Neural progenitor cell (in vitro differentiated cells): ENCODE data around the gene UNC5CL. TPM values are rescaled to one million over a fixed set of nuclear protein-coding genes. Genes with fewer than 3 reads are reported as not detected.

Experiments
- DNase-seq: peaks from one replicate; pipeline ENCODE4 v3.0.0-alpha.2; 2016; ENCODE audit warnings: low spot score
- H2AFZ ChIP-seq: fragments of 200-600 bp; sonication (generic); replicated peaks from 2 replicates; pipeline ENCODE4 v1.6.1; 2016; ENCODE audit warnings: antibody characterized with exemption
- H3F3A ChIP-seq: fragments of 200-600 bp; sonication (generic); 2 replicates; pipeline ENCODE4 v1.6.1; 2016; ENCODE audit warnings: antibody characterized with exemption, low read depth
- H3K27ac ChIP-seq: fragments of 200-600 bp; sonication (generic); 2 replicates; pipeline ENCODE4 v1.5.1; 2016; ENCODE audit warnings: mild to moderate bottlenecking
- H3K27me3 ChIP-seq: fragments of 200-600 bp; sonication (generic); 2 replicates; pipeline ENCODE4 v1.6.1; 2016; ENCODE audit warnings: mild to moderate bottlenecking, moderate library complexity
- H3K36me3 ChIP-seq: fragments of 200-600 bp; sonication (generic); 2 replicates; pipeline ENCODE4 v1.5.1; 2016
- H3K4me1 ChIP-seq: fragments of 200-600 bp; sonication (generic); 2 replicates; pipeline ENCODE4 v1.6.1; 2016; ENCODE audit warnings: mixed run types
- H3K4me2 ChIP-seq: fragments of 200-600 bp; sonication (generic); 2 replicates; pipeline ENCODE4 v1.6.1; 2016
- H3K4me3 ChIP-seq: fragments of 200-600 bp; sonication (generic); 2 replicates; pipeline ENCODE4 v1.5.1; 2016
- H3K79me2 ChIP-seq: fragments of 200-600 bp; sonication (generic); 2 replicates; pipeline ENCODE4 v1.6.1; 2016; ENCODE audit warnings: low read depth
- H3K9ac ChIP-seq: fragments of 200-600 bp; sonication (generic); 2 replicates; pipeline ENCODE4 v1.6.1; 2016
- H3K9me3 ChIP-seq: fragments of 200-600 bp; sonication (generic); 2 replicates; pipeline ENCODE4 v1.5.1; 2016; ENCODE audit warnings: low read depth
- H4K20me1 ChIP-seq: fragments of 200-600 bp; sonication (generic); 2 replicates; pipeline ENCODE4 v1.6.1; 2016; ENCODE audit warnings: low read depth
- H3K27ac Mint-ChIP-seq: 3 replicates; pipeline ENCODE4 v1.8.0; 2021; ENCODE audit warnings: mixed read lengths
- H3K27me3 Mint-ChIP-seq: 2 replicates; pipeline ENCODE4 v1.8.0; 2022; ENCODE audit warnings: low read depth, mild to moderate bottlenecking, inconsistent platforms, moderate library complexity, mixed read lengths; ENCODE audit not compliant: insufficient read depth
- H3K36me3 Mint-ChIP-seq: 3 replicates; pipeline ENCODE4 v1.8.0; 2021; ENCODE audit warnings: mixed read lengths
- H3K4me1 Mint-ChIP-seq: 3 replicates; pipeline ENCODE4 v1.8.0; 2021; ENCODE audit warnings: mixed read lengths
- H3K4me3 Mint-ChIP-seq: 3 replicates; pipeline ENCODE4 v1.8.0; 2021; ENCODE audit warnings: mild to moderate bottlenecking, moderate library complexity, mixed read lengths
- H3K9me3 Mint-ChIP-seq: 3 replicates; pipeline ENCODE4 v1.8.0; 2020; ENCODE audit warnings: mixed read lengths
- CTCF ChIP-seq: fragments of 200-600 bp; sonication (generic); IDR thresholded peaks from 2 replicates; pipeline ENCODE4 v1.5.1; 2017; ENCODE audit warnings: antibody characterized with exemption, mild to moderate bottlenecking
- EZH2 ChIP-seq: fragments of 200-600 bp; sonication (generic); IDR thresholded peaks from 2 replicates; pipeline ENCODE4 v1.6.1; 2017; ENCODE audit warnings: antibody characterized with exemption, mild to moderate bottlenecking, moderate library complexity
- EZH2phosphoT487 ChIP-seq: fragments of 200-600 bp; sonication (generic); IDR thresholded peaks from 2 replicates; pipeline ENCODE4 v1.6.1; 2017; ENCODE audit warnings: antibody characterized with exemption
- total RNA-seq: library from RNA; depleted of rRNA; stranded (reverse); fragments of >200 nt; gene quantifications from 2 replicates; pipeline ENCODE4 v1.2.3, GENCODE V29; 2015; ENCODE audit warnings: low replicate concordance

The UNC5CL gene
- total RNA-seq, 1 donor from 2014 or later: 2.2 TPM

- Histone ChIP-seq H3K36me3 (no peaks in the 10 kb centered on the region), H3K27me3 (no peaks in the 10 kb centered on the region), H3K4me3 (no peak overlapping the region), H3K9ac (no peak overlapping the region), H3K27ac (no peak overlapping the region), H4K20me1 (no peaks in the 10 kb centered on the region), H3K4me1 (peaks cover 4% of the 10 kb centered on the region), H3K9me3 (no peaks in the 10 kb centered on the region), H3K79me2 (no peaks in the 10 kb centered on the region), H2AFZ (no peak overlapping the region), H3K4me2 (no peak overlapping the region), H3F3A (no peaks in the 10 kb centered on the region)
- Mint-ChIP-seq H3K27me3 (peaks cover 6% of the 10 kb centered on the region), H3K27ac (no peak overlapping the region), H3K4me1 (peaks cover 8% of the 10 kb centered on the region), H3K9me3 (no peaks in the 10 kb centered on the region), H3K36me3 (peaks cover 1% of the 10 kb centered on the region), H3K4me3 (no peak overlapping the region)
- no peak for DNase-seq
- TF ChIP-seq CTCF: no peak
- TF ChIP-seq EZH2phosphoT487: no peak
- TF ChIP-seq EZH2: no peak
Measured at GRCh38 chr6:41037107-41037900, 1.7 kb downstream of the UNC5CL start.

GRCh38 chr6:41036601-41037000 is 2.4 kb downstream of the UNC5CL start:
- no peak overlapping the region for H3K4me3 Mint-ChIP-seq
- peaks cover 8% of the 10 kb centered on the region for H3K4me1 Mint-ChIP-seq
- H3K9me3 ChIP-seq: no peaks in the 10 kb centered on the region
- no peaks in the 10 kb centered on the region for H3K27me3 ChIP-seq
- no peaks in the 10 kb centered on the region for H3F3A ChIP-seq
- no peak overlapping the region for H3K9ac ChIP-seq
- peaks cover 1% of the 10 kb centered on the region for H3K36me3 Mint-ChIP-seq
- no peak for DNase-seq
- no peaks in the 10 kb centered on the region for H3K9me3 Mint-ChIP-seq
- no peak overlapping the region for H3K27ac ChIP-seq
- H3K4me2 ChIP-seq: no peak overlapping the region
- no peak overlapping the region for H2AFZ ChIP-seq
- H3K4me1 ChIP-seq: peaks cover 4% of the 10 kb centered on the region
- no peak overlapping the region for H3K4me3 ChIP-seq
- TF ChIP-seq EZH2phosphoT487: no peak
- TF ChIP-seq EZH2: no peak
- no peak for TF ChIP-seq CTCF
- H3K27me3 Mint-ChIP-seq: peaks cover 3% of the 10 kb centered on the region
- no peaks in the 10 kb centered on the region for H3K79me2 ChIP-seq
- H3K36me3 ChIP-seq: no peaks in the 10 kb centered on the region
- H4K20me1 ChIP-seq: no peaks in the 10 kb centered on the region
- no peak overlapping the region for H3K27ac Mint-ChIP-seq

- Histone ChIP-seq H3K27ac (no peak overlapping the region), H3K4me3 (no peak overlapping the region), H3K9ac (no peak overlapping the region), H3K36me3 (no peaks in the 10 kb centered on the region), H3K4me1 (peaks cover 4% of the 10 kb centered on the region), H3K9me3 (no peaks in the 10 kb centered on the region), H2AFZ (no peak overlapping the region), H4K20me1 (no peaks in the 10 kb centered on the region), H3K4me2 (no peak overlapping the region), H3F3A (no peaks in the 10 kb centered on the region), H3K27me3 (no peaks in the 10 kb centered on the region), H3K79me2 (no peaks in the 10 kb centered on the region)
- Mint-ChIP-seq H3K27me3 (peaks cover 3% of the 10 kb centered on the region), H3K4me3 (no peak overlapping the region), H3K27ac (no peak overlapping the region), H3K4me1 (peaks cover 8% of the 10 kb centered on the region), H3K9me3 (no peaks in the 10 kb centered on the region), H3K36me3 (peaks cover 1% of the 10 kb centered on the region)
- DNase-seq: no peak
- TF ChIP-seq EZH2: no peak
- no peak for TF ChIP-seq CTCF
- no peak for TF ChIP-seq EZH2phosphoT487
Measured at GRCh38 chr6:41036186-41036585, 2.8 kb downstream of the UNC5CL start.
